ENCODE results near the gene MBP.

MBP gene

DNA sequence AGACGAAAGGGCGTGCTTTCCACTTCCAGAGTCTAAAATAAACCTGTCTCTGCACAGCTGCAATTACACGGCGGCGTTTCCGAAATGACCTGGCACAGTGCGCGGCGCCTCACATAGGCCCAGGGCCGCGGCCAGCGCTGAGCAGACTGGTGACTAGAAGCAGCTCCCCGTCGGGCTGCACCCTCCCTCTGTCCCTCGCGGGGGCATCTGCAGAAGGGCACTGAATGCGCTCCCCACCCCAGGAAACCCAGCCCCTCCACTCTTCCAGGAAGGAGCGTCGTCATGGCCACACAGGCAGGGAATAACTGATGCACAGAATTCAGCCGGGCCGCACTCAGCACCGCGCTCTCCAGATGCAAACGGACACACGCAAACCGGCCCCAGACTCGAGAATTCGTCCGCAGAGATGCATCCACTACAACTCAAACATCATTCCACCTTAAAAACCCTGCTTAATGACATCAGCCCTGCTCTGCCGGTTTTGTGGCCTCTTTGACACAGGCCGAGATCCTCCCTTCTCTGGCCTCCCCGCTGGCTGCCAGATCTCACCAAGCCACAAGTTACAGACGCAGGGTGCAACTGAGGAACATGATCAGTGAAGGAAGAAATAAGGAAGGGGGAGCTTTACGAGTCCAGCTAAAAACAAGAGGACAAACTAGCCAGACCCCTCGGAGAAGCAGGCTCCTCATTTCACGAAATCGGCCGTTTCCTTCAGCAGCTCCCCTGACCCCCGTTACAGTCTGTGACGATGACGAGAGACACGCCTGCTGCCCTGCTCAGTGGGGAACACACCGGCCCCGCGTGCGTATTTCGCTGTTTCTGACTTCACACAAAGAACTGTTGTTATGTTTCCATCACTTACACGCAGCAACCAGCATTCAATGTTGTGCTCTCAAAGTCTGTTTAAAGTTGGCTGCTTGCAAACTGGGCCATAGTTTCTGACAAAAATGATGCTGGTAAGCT is 40.2 kb downstream of the MBP start:
- H3K4me3 ChIP-seq (ENCODE audit: low read length) = no peak overlapping the region
- H3K4me2 ChIP-seq (ENCODE audit: low read length) = no peak overlapping the region
- H4K8ac ChIP-seq (ENCODE audit: low read depth, low read length) = no peak overlapping the region
- no peak overlapping the region for H3K27ac ChIP-seq (ENCODE audit: low read depth, low read length)
- no peak overlapping the region for H3K4ac ChIP-seq (ENCODE audit: low read depth, low read length)
- H3K18ac ChIP-seq (ENCODE audit: low read length) = no peak overlapping the region
- no peaks in the 10 kb centered on the region for H3K79me2 ChIP-seq (ENCODE audit: control insufficient read depth, insufficient read depth, low read length)
- no peaks in the 10 kb centered on the region for H3K27me3 ChIP-seq (ENCODE audit: insufficient read depth, low read length, poor library complexity)
- DNase-seq = no peak
- no peak overlapping the region for H2BK15ac ChIP-seq (replicated peaks; ENCODE audit: low read depth)
- H3K36me3 ChIP-seq (ENCODE audit: control insufficient read depth, insufficient read depth, low read length) = no peaks in the 10 kb centered on the region
- no CpG with 5 or more reads among the region's 48 CpGs for WGBS (ENCODE audit: extremely low coverage, insufficient coverage, low lambda C conversion rate)
- H3K9ac ChIP-seq (ENCODE audit: low read length) = no peak overlapping the region
- H3K4me1 ChIP-seq (ENCODE audit: control insufficient read depth, low read depth, low read length) = peaks cover 15% of the 10 kb centered on the region
- H2BK5ac ChIP-seq (ENCODE audit: low read length) = no peak overlapping the region
- no peak overlapping the region for H2BK120ac ChIP-seq (ENCODE audit: low read depth, low read length)
- no peak overlapping the region for H2AK5ac ChIP-seq (ENCODE audit: low read length)
- peaks cover 2% of the 10 kb centered on the region for H3K79me1 ChIP-seq (ENCODE audit: low read length)
- H3K56ac ChIP-seq (ENCODE audit: low read length) = peak overlapping the region; percentile 58
- H3K23ac ChIP-seq (ENCODE audit: low read length) = no peak overlapping the region
- H4K5ac ChIP-seq (ENCODE audit: low read length) = no peak overlapping the region

DNA sequence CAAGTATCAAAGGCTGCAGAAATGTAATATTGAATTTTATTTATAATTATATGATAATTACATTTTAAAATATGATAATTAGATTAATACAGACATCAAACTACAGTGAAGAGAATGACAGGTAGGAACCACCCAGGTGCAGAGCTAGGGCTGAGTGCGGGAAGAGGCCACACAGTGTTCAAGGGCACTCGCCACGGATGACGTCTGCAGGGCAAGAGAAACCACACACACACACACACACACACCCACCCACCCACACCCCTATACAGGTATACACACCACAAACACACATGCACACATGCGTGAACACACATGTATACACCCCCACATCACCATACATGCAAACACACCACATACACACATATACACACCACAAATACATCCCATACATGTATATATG is 41.2 kb downstream of the MBP start:
- H3K4me3 ChIP-seq (ENCODE audit: low read length) = no peak overlapping the region
- H3K4ac ChIP-seq (ENCODE audit: low read depth, low read length) = no peak overlapping the region
- H2BK5ac ChIP-seq (ENCODE audit: low read length) = no peak overlapping the region

DNA sequence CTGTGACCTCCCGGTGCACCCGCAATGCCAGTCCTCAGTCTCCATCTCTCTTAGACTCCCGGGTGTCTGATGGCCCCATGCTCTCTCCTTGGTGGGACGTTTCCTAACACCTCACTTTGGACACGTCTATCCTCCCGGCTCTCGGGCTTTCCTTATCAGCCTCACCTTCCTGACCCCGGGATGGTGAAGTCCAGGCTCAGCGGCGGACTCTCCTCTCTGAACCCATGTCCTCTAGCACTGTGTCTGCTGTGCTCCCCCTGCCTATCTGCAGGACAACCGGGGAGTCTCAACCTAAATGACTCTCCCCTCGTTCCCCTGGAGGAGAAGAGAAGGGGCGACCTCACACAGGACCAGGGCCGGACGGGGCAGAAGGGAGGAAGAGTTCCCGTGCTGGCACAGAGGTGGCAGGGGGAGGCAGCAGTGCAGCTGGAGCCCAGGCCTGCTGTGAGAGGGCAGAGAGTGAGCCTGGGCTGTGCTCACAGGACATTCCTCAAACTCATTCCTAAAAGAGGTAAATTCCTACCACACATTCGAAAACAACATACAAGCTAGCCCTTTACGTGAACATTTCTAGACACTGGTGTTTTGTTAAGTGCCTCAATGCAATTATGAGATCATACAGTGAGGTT is 41.9 kb downstream of the MBP start:
- peak overlapping the region; percentile 13 for H2AK5ac ChIP-seq (ENCODE audit: low read length)
- H3K4me2 ChIP-seq (ENCODE audit: low read length) = no peak overlapping the region
- H2BK15ac ChIP-seq (replicated peaks; ENCODE audit: low read depth) = no peak overlapping the region
- no peak overlapping the region for H4K5ac ChIP-seq (ENCODE audit: low read length)
- H3K27ac ChIP-seq (ENCODE audit: low read depth, low read length) = no peak overlapping the region
- H3K18ac ChIP-seq (ENCODE audit: low read length) = no peak overlapping the region
- H3K23ac ChIP-seq (ENCODE audit: low read length) = peak overlapping the region; percentile 35
- no peaks in the 10 kb centered on the region for H3K79me2 ChIP-seq (ENCODE audit: control insufficient read depth, insufficient read depth, low read length)
- H4K8ac ChIP-seq (ENCODE audit: low read depth, low read length) = no peak overlapping the region
- no CpG with 5 or more reads among the region's 18 CpGs for WGBS (ENCODE audit: extremely low coverage, insufficient coverage, low lambda C conversion rate)
- no peak overlapping the region for H3K4ac ChIP-seq (ENCODE audit: low read depth, low read length)
- no peaks in the 10 kb centered on the region for H3K36me3 ChIP-seq (ENCODE audit: control insufficient read depth, insufficient read depth, low read length)
- H3K27me3 ChIP-seq (ENCODE audit: insufficient read depth, low read length, poor library complexity) = no peaks in the 10 kb centered on the region
- no peak overlapping the region for H3K9ac ChIP-seq (ENCODE audit: low read length)
- H3K4me3 ChIP-seq (ENCODE audit: low read length) = no peak overlapping the region
- H2BK5ac ChIP-seq (ENCODE audit: low read length) = peak overlapping the region; percentile 22
- peaks cover 8% of the 10 kb centered on the region for H3K4me1 ChIP-seq (ENCODE audit: control insufficient read depth, low read depth, low read length)
- peaks cover 2% of the 10 kb centered on the region for H3K79me1 ChIP-seq (ENCODE audit: low read length)
- peak overlapping the region; percentile 62 for H3K56ac ChIP-seq (ENCODE audit: low read length)
- no peak for DNase-seq
- H2BK120ac ChIP-seq (ENCODE audit: low read depth, low read length) = no peak overlapping the region

More for the DNA sequence above, 41.2 kb downstream of the MBP start:
- H3K9ac ChIP-seq (ENCODE audit: low read length) = no peak overlapping the region
- WGBS (ENCODE audit: extremely low coverage, insufficient coverage, low lambda C conversion rate) = no CpG with 5 or more reads among the region's 5 CpGs
- H4K5ac ChIP-seq (ENCODE audit: low read length) = no peak overlapping the region
- no peak overlapping the region for H2BK120ac ChIP-seq (ENCODE audit: low read depth, low read length)
- no peaks in the 10 kb centered on the region for H3K27me3 ChIP-seq (ENCODE audit: insufficient read depth, low read length, poor library complexity)
- no peak overlapping the region for H3K56ac ChIP-seq (ENCODE audit: low read length)
- no peak overlapping the region for H2AK5ac ChIP-seq (ENCODE audit: low read length)
- no peak overlapping the region for H3K4me2 ChIP-seq (ENCODE audit: low read length)
- H3K79me1 ChIP-seq (ENCODE audit: low read length) = peaks cover 2% of the 10 kb centered on the region
- no peak overlapping the region for H3K18ac ChIP-seq (ENCODE audit: low read length)
- no peak overlapping the region for H3K23ac ChIP-seq (ENCODE audit: low read length)
- no peak for DNase-seq
- no peak overlapping the region for H3K27ac ChIP-seq (ENCODE audit: low read depth, low read length)
- no peaks in the 10 kb centered on the region for H3K79me2 ChIP-seq (ENCODE audit: control insufficient read depth, insufficient read depth, low read length)
- no peak overlapping the region for H2BK15ac ChIP-seq (replicated peaks; ENCODE audit: low read depth)
- H3K36me3 ChIP-seq (ENCODE audit: control insufficient read depth, insufficient read depth, low read length) = no peaks in the 10 kb centered on the region
- H4K8ac ChIP-seq (ENCODE audit: low read depth, low read length) = no peak overlapping the region
- peaks cover 8% of the 10 kb centered on the region for H3K4me1 ChIP-seq (ENCODE audit: control insufficient read depth, low read depth, low read length)

DNA sequence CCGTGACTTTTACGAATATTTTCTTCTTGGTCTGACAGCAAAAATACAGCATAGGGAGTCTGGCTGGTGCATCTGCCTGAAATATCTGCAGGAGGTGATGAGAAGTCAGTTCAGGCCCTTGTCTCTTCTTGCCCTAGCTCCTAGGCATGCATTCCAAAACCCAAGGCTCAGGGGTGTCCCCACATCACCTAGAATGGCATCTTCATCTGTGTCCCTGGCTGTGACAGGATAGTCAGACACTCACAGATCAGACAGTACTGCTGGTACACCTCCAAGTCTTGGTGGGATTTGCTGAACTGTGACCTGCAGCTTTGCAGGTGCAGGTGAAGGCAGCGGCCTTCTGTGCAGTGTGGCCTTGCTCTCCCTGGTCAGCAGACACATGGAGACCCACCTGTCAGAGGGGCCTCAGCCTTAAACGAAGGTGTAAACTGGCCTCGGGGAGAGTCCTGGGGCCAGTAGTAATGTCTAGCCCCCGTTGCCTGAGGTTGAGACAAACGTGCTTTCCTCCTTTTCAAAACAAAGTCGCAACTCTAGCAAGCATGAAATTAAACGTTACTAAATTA is 42.8 kb downstream of the MBP start:
- Histone ChIP-seq H3K56ac (ENCODE audit: low read length) (no peak overlapping the region), H2AK5ac (ENCODE audit: low read length) (no peak overlapping the region), H2BK15ac (replicated peaks; ENCODE audit: low read depth) (no peak overlapping the region), H3K4me2 (ENCODE audit: low read length) (no peak overlapping the region), H4K5ac (ENCODE audit: low read length) (no peak overlapping the region), H3K27me3 (ENCODE audit: insufficient read depth, low read length, poor library complexity) (no peaks in the 10 kb centered on the region), H2BK120ac (ENCODE audit: low read depth, low read length) (no peak overlapping the region), H3K23ac (ENCODE audit: low read length) (no peak overlapping the region), H3K4ac (ENCODE audit: low read depth, low read length) (no peak overlapping the region), H3K36me3 (ENCODE audit: control insufficient read depth, insufficient read depth, low read length) (no peaks in the 10 kb centered on the region), H3K79me2 (ENCODE audit: control insufficient read depth, insufficient read depth, low read length) (no peaks in the 10 kb centered on the region), H2BK5ac (ENCODE audit: low read length) (no peak overlapping the region), H3K79me1 (ENCODE audit: low read length) (peaks cover 2% of the 10 kb centered on the region), H3K9ac (ENCODE audit: low read length) (no peak overlapping the region), H3K4me3 (ENCODE audit: low read length) (no peak overlapping the region), H3K18ac (ENCODE audit: low read length) (no peak overlapping the region), H3K4me1 (ENCODE audit: control insufficient read depth, low read depth, low read length) (peaks cover 4% of the 10 kb centered on the region), H4K8ac (ENCODE audit: low read depth, low read length) (no peak overlapping the region), H3K27ac (ENCODE audit: low read depth, low read length) (no peak overlapping the region)
- DNase-seq = no peak
- WGBS (ENCODE audit: extremely low coverage, insufficient coverage, low lambda C conversion rate) = no CpG with 5 or more reads among the region's 9 CpGs

GRCh38 chr18:77088963-77089722 is 43.4 kb downstream of the MBP start:
- no CpG with 5 or more reads among the region's 14 CpGs for WGBS (ENCODE audit: extremely low coverage, insufficient coverage, low lambda C conversion rate)
- Histone ChIP-seq H3K4me3 (ENCODE audit: low read length) (no peak overlapping the region), H3K9ac (ENCODE audit: low read length) (no peak overlapping the region), H3K79me1 (ENCODE audit: low read length) (peaks cover 2% of the 10 kb centered on the region), H3K27ac (ENCODE audit: low read depth, low read length) (no peak overlapping the region), H4K5ac (ENCODE audit: low read length) (no peak overlapping the region), H3K4ac (ENCODE audit: low read depth, low read length) (no peak overlapping the region), H3K79me2 (ENCODE audit: control insufficient read depth, insufficient read depth, low read length) (no peaks in the 10 kb centered on the region), H3K4me2 (ENCODE audit: low read length) (no peak overlapping the region), H3K4me1 (ENCODE audit: control insufficient read depth, low read depth, low read length) (peaks cover 4% of the 10 kb centered on the region), H3K56ac (ENCODE audit: low read length) (peak overlapping the region; percentile 6), H2BK5ac (ENCODE audit: low read length) (no peak overlapping the region), H3K36me3 (ENCODE audit: control insufficient read depth, insufficient read depth, low read length) (no peaks in the 10 kb centered on the region), H3K23ac (ENCODE audit: low read length) (no peak overlapping the region), H2AK5ac (ENCODE audit: low read length) (no peak overlapping the region), H3K27me3 (ENCODE audit: insufficient read depth, low read length, poor library complexity) (no peaks in the 10 kb centered on the region), H4K8ac (ENCODE audit: low read depth, low read length) (no peak overlapping the region), H2BK15ac (replicated peaks; ENCODE audit: low read depth) (no peak overlapping the region), H2BK120ac (ENCODE audit: low read depth, low read length) (no peak overlapping the region), H3K18ac (ENCODE audit: low read length) (no peak overlapping the region)
- DNase-seq = peak; percentile 98

Measured in mesendoderm (in vitro differentiated cells).